HEK293 (cell line): Measurements from ENCODE around the gene STEEP1.

ENCODE experiments used
- CTCF ChIA-PET: fragments of 350-600 bp; formaldehyde crosslinking; extraction: SDS; loops from one replicate; lab custom pipeline; 2021; ENCODE audit warnings: antibody characterized with exemption; lab: Yijun Ruan, JAX
- POLR2A ChIA-PET: fragments of 300-600 bp; formaldehyde crosslinking; extraction: SDS; loops from one replicate; lab custom pipeline; 2020; ENCODE audit warnings: antibody characterized with exemption, inconsistent platforms; lab: Yijun Ruan, JAX
- H3K27ac ChIP-seq: fragments of 200-500 bp; sonication (Bioruptor generic); 2 replicates; pipeline ENCODE4 v1.5.1; 2014; ENCODE audit warnings: low read depth, low read length, control low read depth, inconsistent platforms; ENCODE audit errors: extremely low read depth
- H3K36me3 ChIP-seq, 2 experiments: fragments of 200-500 bp in 1 of 2; sonication (Bioruptor generic) in 1 of 2; 1 replicate in 1 of 2; 2 replicates in 1 of 2; pipeline ENCODE4 v1.5.1; 2014 to 2017; ENCODE audit warnings: inconsistent platforms in 2 of 2, low read length in 2 of 2; ENCODE audit not compliant: control insufficient read depth in 2 of 2, insufficient read depth in 1 of 2
- H3K4me1 ChIP-seq: fragments of 200-500 bp; sonication (Bioruptor generic); 2 replicates; pipeline ENCODE4 v1.5.1; 2014; ENCODE audit warnings: mild to moderate bottlenecking, low read length, inconsistent platforms; ENCODE audit not compliant: control insufficient read depth, insufficient read depth
- H3K4me3 ChIP-seq: 2 replicates; pipeline ENCODE4 v1.5.1; 2011; ENCODE audit warnings: low read depth, mild to moderate bottlenecking, control low read depth, low read length, moderate library complexity
- H3K9me3 ChIP-seq: fragments of 200-500 bp; sonication (Bioruptor generic); 2 replicates; pipeline ENCODE4 v1.5.1; 2014; ENCODE audit warnings: low read depth, low read length, inconsistent platforms; ENCODE audit not compliant: control insufficient read depth, insufficient read depth
- CTCF ChIP-seq: fragments of 450-650 bp; formaldehyde crosslinking; IDR thresholded peaks from 2 replicates; pipeline ENCODE4 v1.5.1; 2016; ENCODE audit warnings: missing biosample characterization, missing genetic modification characterization
- MEIS1 ChIP-seq: sonication (generic); formaldehyde crosslinking; IDR thresholded peaks from 2 replicates; pipeline ENCODE4 v1.8.1; 2022; ENCODE audit warnings: missing genetic modification reagents, mild to moderate bottlenecking, borderline replicate concordance
- PRDM2 ChIP-seq: fragments of 450-650 bp; formaldehyde crosslinking; IDR thresholded peaks from 2 replicates; pipeline ENCODE4 v1.5.1; 2016; ENCODE audit warnings: missing biosample characterization, missing genetic modification characterization, borderline replicate concordance
- YY1 ChIP-seq: fragments of 450-650 bp; formaldehyde crosslinking; IDR thresholded peaks from 2 replicates; pipeline ENCODE4 v1.5.1; 2018; ENCODE audit warnings: missing biosample characterization, missing genetic modification characterization
- ZEB2 ChIP-seq: fragments of 450-650 bp; formaldehyde crosslinking; IDR thresholded peaks from 2 replicates; pipeline ENCODE4 v1.5.1; 2016; ENCODE audit warnings: missing biosample characterization, missing genetic modification characterization
- ZFHX2 ChIP-seq: fragments of 450-650 bp; formaldehyde crosslinking; conservative IDR thresholded peaks from 2 replicates; pipeline ENCODE4 v1.5.1; 2016; ENCODE audit warnings: missing biosample characterization, missing genetic modification characterization
- ZFP41 ChIP-seq: fragments of 450-650 bp; formaldehyde crosslinking; IDR thresholded peaks from 2 replicates; pipeline ENCODE4 v1.5.1; 2016; ENCODE audit warnings: missing biosample characterization, missing genetic modification characterization, borderline replicate concordance
- ZNF114 ChIP-seq: fragments of 450-650 bp; formaldehyde crosslinking; IDR thresholded peaks from 2 replicates; pipeline ENCODE4 v1.5.0; 2017; ENCODE audit warnings: missing biosample characterization, missing genetic modification characterization
- ZNF133 ChIP-seq: fragments of 450-650 bp; formaldehyde crosslinking; IDR thresholded peaks from 2 replicates; pipeline ENCODE4 v1.5.1; 2016; ENCODE audit warnings: missing biosample characterization, missing genetic modification characterization
- ZNF148 ChIP-seq: fragments of 450-650 bp; formaldehyde crosslinking; IDR thresholded peaks from 2 replicates; pipeline ENCODE4 v1.5.0; 2017; ENCODE audit warnings: missing biosample characterization, missing genetic modification characterization, borderline replicate concordance
- ZNF24 ChIP-seq: fragments of 450-650 bp; formaldehyde crosslinking; IDR thresholded peaks from 2 replicates; pipeline ENCODE4 v1.5.1; 2016; ENCODE audit warnings: missing biosample characterization, missing genetic modification characterization
- ZNF280D ChIP-seq: fragments of 450-650 bp; formaldehyde crosslinking; IDR thresholded peaks from 2 replicates; pipeline ENCODE4 v1.5.1; 2016; ENCODE audit warnings: missing biosample characterization, missing genetic modification characterization
- ZNF302 ChIP-seq: fragments of 450-650 bp; formaldehyde crosslinking; IDR thresholded peaks from 2 replicates; pipeline ENCODE4 v1.5.1; 2016; ENCODE audit warnings: missing biosample characterization, missing genetic modification characterization, low read depth
- ZNF394 ChIP-seq: fragments of 450-650 bp; formaldehyde crosslinking; IDR thresholded peaks from 2 replicates; pipeline ENCODE4 v1.5.1; 2016; ENCODE audit warnings: missing biosample characterization, missing genetic modification characterization, mild to moderate bottlenecking, moderate library complexity, borderline replicate concordance
- ZNF48 ChIP-seq: fragments of 450-650 bp; formaldehyde crosslinking; IDR thresholded peaks from 2 replicates; pipeline ENCODE4 v1.5.1; 2016; ENCODE audit warnings: missing biosample characterization, missing genetic modification characterization
- ZNF561 ChIP-seq: fragments of 450-650 bp; IDR thresholded peaks from 2 replicates; pipeline ENCODE4 v1.5.1; 2018; ENCODE audit warnings: missing biosample characterization, missing genetic modification characterization, borderline replicate concordance
- ZNF580 ChIP-seq: fragments of 450-650 bp; formaldehyde crosslinking; IDR thresholded peaks from 2 replicates; pipeline ENCODE4 v1.5.1; 2016; ENCODE audit warnings: missing biosample characterization, missing genetic modification characterization
- ZNF621 ChIP-seq: fragments of 450-650 bp; formaldehyde crosslinking; IDR thresholded peaks from 2 replicates; pipeline ENCODE4 v1.5.1; 2017; ENCODE audit warnings: missing biosample characterization, missing genetic modification characterization
- ZNF670 ChIP-seq: fragments of 450-650 bp; formaldehyde crosslinking; IDR thresholded peaks from 2 replicates; pipeline ENCODE4 v1.5.1; 2016; ENCODE audit warnings: missing biosample characterization, missing genetic modification characterization, low read depth
- ZNF692 ChIP-seq: fragments of 450-650 bp; formaldehyde crosslinking; IDR thresholded peaks from 2 replicates; pipeline ENCODE4 v1.5.1; 2016; ENCODE audit warnings: missing biosample characterization, missing genetic modification characterization
- ZNF792 ChIP-seq: fragments of 450-650 bp; formaldehyde crosslinking; IDR thresholded peaks from 2 replicates; pipeline ENCODE4 v1.5.1; 2016; ENCODE audit warnings: missing biosample characterization, missing genetic modification characterization

The STEEP1 gene

GRCh38 chrX:119518371-119518770, 46.8 kb downstream of the STEEP1 start (continued):
- TF ChIP-seq ZEB2 (tag by site-specific recombination): no peak
- TF ChIP-seq, all 188 proteins: peak for 0

GRCh38 chrX:119516157-119516702, 49.0 kb downstream of the STEEP1 start:
- CTCF ChIA-PET: interaction anchor here (0.6 to 2.8 kb wide), 29 partner anchors 10 to 664 kb away, joined by 3 to 18 read pairs (median 4); partner anchors contain the start of gene STEEP1
- TF ChIP-seq ZNF561 (tag by site-specific recombination): no peak
- TF ChIP-seq MEIS1: no peak
- 0 out of 2 replicates have a peak, but pooled peaks have one; percentile 23 for TF ChIP-seq ZNF692 (tag by site-specific recombination)
- no peak for TF ChIP-seq ZNF302 (tag by site-specific recombination)
- no peak for TF ChIP-seq ZFP41 (tag by site-specific recombination)
- TF ChIP-seq CTCF (tag by site-specific recombination): peak; percentile 84
- TF ChIP-seq ZNF133 (tag by site-specific recombination): no peak
- TF ChIP-seq ZNF114 (tag by site-specific recombination): no peak
- no peak for TF ChIP-seq ZNF580 (tag by site-specific recombination)
- no peak for TF ChIP-seq ZNF792 (tag by site-specific recombination)
- no peak for TF ChIP-seq YY1 (tag by site-specific recombination)
- TF ChIP-seq ZNF48 (tag by site-specific recombination): no peak
- no peak for TF ChIP-seq ZNF621 (tag by site-specific recombination)
- TF ChIP-seq ZNF24 (tag by site-specific recombination): no peak
- TF ChIP-seq ZFHX2: no peak
- no peak for TF ChIP-seq ZNF394
- TF ChIP-seq ZNF280D: no peak
- no peak for TF ChIP-seq PRDM2 (tag by site-specific recombination)
- no peak for TF ChIP-seq ZNF670 (tag by site-specific recombination)
- TF ChIP-seq ZNF148: no peak

More at GRCh38 chrX:119516157-119516702, 49.0 kb downstream of the STEEP1 start:
- Histone ChIP-seq H3K9me3 (no peaks in the 10 kb centered on the region), H3K27ac (no peak overlapping the region), H3K36me3 (no peaks in the 10 kb centered on the region), H3K4me1 (no peaks in the 10 kb centered on the region), H3K4me3 (no peak overlapping the region)
- POLR2A ChIA-PET: interaction anchor here (0.6 to 1.1 kb wide), 2 partner anchors 48 to 89 kb away, joined by 3 to 4 read pairs; partner anchors contain the start of gene SLC25A5
